Stomach (tissue), 9 donors: ENCODE data around the gene SPARC. TPM values are rescaled to one million over a fixed set of nuclear protein-coding genes. Genes with fewer than 3 reads are reported as not detected.
A peak's percentile ranks its signal among the peaks of the same experiment; 100 is the strongest.

ENCODE experiments used
- DNase-seq, 2 donors: peaks; one replicate each; pipeline versions ENCODE4 v3.0.0 to v3.0.0-alpha.2; 2013 to 2019
- H3K27ac ChIP-seq, 5 donors: fragments of 200-600 bp in 4 of 5; sonication (generic) in 4 of 5; one replicate each; pipeline ENCODE4 v1.5.1; 2013 to 2019; ENCODE audit warnings: mild to moderate bottlenecking in 1 of 5, moderate library complexity in 1 of 5
- H3K27me3 ChIP-seq, 3 donors: fragments of 200-600 bp; sonication (generic); one replicate each; pipeline ENCODE4 v1.5.1; 2017 to 2019; ENCODE audit warnings: mixed run types in 1 of 3
- H3K36me3 ChIP-seq, 4 donors: fragments of 200-600 bp; sonication (generic); 1 replicate in 3 of 4; 2 replicates in 1 of 4; pipeline ENCODE4 v1.5.1; 2016 to 2019
- H3K4me1 ChIP-seq, 4 donors: fragments of 200-600 bp; sonication (generic); one replicate each; pipeline ENCODE4 v1.5.1; 2016 to 2019
- H3K4me3 ChIP-seq, 4 donors: fragments of 200-600 bp; sonication (generic) in 3 of 4; one replicate each; pipeline ENCODE4 v1.5.1; 2016 to 2019; ENCODE audit warnings: mild to moderate bottlenecking in 1 of 4
- H3K9me3 ChIP-seq, 4 donors: fragments of 200-600 bp; sonication (generic); one replicate each; pipeline ENCODE4 v1.5.1; 2016 to 2019
- CTCF ChIP-seq, 7 experiments: fragments of 450-650 bp in 4 of 7; fragments of 200-600 bp in 3 of 7; sonication (generic) in 3 of 7; IDR thresholded peaks; one replicate each; pipeline ENCODE4 v1.5.1; 2016 to 2019; ENCODE audit warnings: antibody characterized with exemption in 7 of 7, control low read depth in 2 of 7, mild to moderate bottlenecking in 1 of 7
- EP300 ChIP-seq: sonication (generic); formaldehyde crosslinking; IDR thresholded peaks from one replicate; pipeline ENCODE4 v1.6.1; 2017; ENCODE audit warnings: antibody characterized with exemption
- POLR2A ChIP-seq, 4 donors: fragments of 450-650 bp; IDR thresholded peaks; one replicate each; pipeline ENCODE4 v1.6.1; 2016; ENCODE audit warnings: antibody characterized with exemption in 4 of 4, control low read depth in 2 of 4, mild to moderate bottlenecking in 1 of 4, moderate library complexity in 1 of 4
- POLR2AphosphoS5 ChIP-seq, 3 donors: sonication (generic); formaldehyde crosslinking; IDR thresholded peaks; one replicate each; pipeline ENCODE4 v1.6.1; 2016; ENCODE audit warnings: antibody characterized with exemption in 3 of 3
- WGBS, 5 donors: extraction: QIAGEN DNeasy Blood & Tissue Kit in 3 of 5; methylation state at CpG; one replicate each; pipeline versions ENCODE4 v1.1.5 to v1.1.7; 2013 to 2018; 5-methylcytosine and 5-hydroxymethylcytosine counted together
- intact Hi-C: fragments of 100-400 bp; cut with DNase I; formaldehyde crosslinking; loops from one replicate; pipeline ENCODE4 v1.15.1; 2023; ENCODE audit warnings: low total_unique reads
- polyA plus RNA-seq, 3 donors: library from polyadenylated mRNA; stranded (reverse); fragments of 200-250 nt; gene quantifications; one replicate each; pipeline ENCODE4 v1.2.3, GENCODE V29; 2013
- total RNA-seq, 5 donors: library from RNA; depleted of rRNA; stranded (reverse); fragments of >200 nt; gene quantifications; one replicate each; pipeline versions ENCODE4 v1.1.0 to v1.2.3, GENCODE V29; 2014 to 2016
- donor health status: healthy with polysubstance abuse.
- donor health status: Bipolar disorder and iron deficiency.
- donor health status: healthy.

SPARC gene
- total and polyA plus RNA-seq, 8 donors = 36.2 to 1,348 (median 94.7) TPM

DNA sequence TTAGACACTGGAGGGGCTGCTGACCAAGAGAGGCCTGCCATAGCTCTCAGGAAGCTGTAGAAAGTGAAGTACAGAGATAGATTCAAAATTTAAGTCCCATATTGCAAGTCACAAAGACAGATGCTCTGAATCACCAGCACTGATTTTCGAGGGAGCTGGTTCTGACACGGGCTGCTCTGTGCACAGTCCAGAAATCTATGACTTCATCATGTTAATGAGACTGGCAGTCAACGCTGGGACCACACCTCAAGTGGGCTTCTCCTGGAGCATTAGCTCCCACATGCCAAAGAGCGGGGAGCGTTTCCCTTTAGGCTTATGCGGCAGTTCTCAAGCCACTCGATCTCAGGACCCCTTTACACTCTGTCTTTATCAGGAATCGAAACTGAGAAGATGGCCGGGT, 61.4 kb downstream of the SPARC start:
- 86 to 89% (median 87%) methylated on average over 4 to 9 of the region's 9 CpGs for WGBS, 5 donors
- intact Hi-C loops = no loop called here
- TF ChIP-seq CTCF (IDR thresholded peaks at IDR 0.05) (no peak), POLR2AphosphoS5 (IDR thresholded peaks at IDR 0.05) (no peak), EP300 (no peak), POLR2A (IDR thresholded peaks at IDR 0.05) (no peak)

DNA sequence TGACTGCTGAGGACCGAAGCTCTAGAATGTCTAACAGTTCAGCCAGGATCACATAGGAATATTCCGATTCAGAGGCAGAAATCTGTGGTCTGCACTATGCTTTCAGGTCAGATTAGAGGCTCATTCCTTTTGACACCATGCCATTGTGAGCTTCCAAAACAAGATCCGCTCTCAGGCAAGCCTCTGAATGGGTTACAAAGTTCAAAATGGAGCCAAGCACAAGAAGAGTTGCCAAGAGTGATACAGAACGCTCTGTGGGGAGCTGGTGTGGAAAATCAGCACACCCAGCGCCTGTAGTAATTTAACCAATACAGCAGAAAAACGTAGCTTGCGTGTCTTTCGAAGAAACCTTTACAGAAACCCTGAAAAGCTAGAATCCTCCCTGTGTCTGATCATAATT, 62.2 kb downstream of the SPARC start:
- H3K4me3 ChIP-seq = no peak overlapping the region
- no peak overlapping the region for H3K27ac ChIP-seq
- H3K27me3 ChIP-seq = peaks cover 0 to 42% (median 5%) of the 10 kb centered on the region in 3 donors
- intact Hi-C loops = no loop called here
- 59 to 70% (median 67%) methylated on average over 8 of the region's 8 CpGs for WGBS, 5 donors
- peak in 1 of 2 donors; percentile 18 for DNase-seq
- H3K36me3 ChIP-seq = no peaks in the 10 kb centered on the region
- H3K4me1 ChIP-seq = no peaks in the 10 kb centered on the region
- no peaks in the 10 kb centered on the region for H3K9me3 ChIP-seq
- TF ChIP-seq POLR2AphosphoS5 (IDR thresholded peaks at IDR 0.05) (no peak), CTCF (IDR thresholded peaks at IDR 0.05) (no peak), POLR2A (IDR thresholded peaks at IDR 0.05) (no peak), EP300 (no peak)

More for the DNA sequence above, 61.4 kb downstream of the SPARC start:
- no peak overlapping the region for H3K27ac ChIP-seq
- DNase-seq = no peak
- H3K4me1 ChIP-seq = no peaks in the 10 kb centered on the region
- peaks cover 0 to 35% (median 5%) of the 10 kb centered on the region in 3 donors for H3K27me3 ChIP-seq
- H3K36me3 ChIP-seq = no peaks in the 10 kb centered on the region
- H3K4me3 ChIP-seq = no peak overlapping the region
- no peaks in the 10 kb centered on the region for H3K9me3 ChIP-seq

GRCh38 chr5:151622367-151623088, 64.2 kb downstream of the SPARC start:
- WGBS, 5 donors = 52 to 67% (median 58%) methylated on average over 11 to 12 of the region's 12 CpGs
- no peaks in the 10 kb centered on the region for H3K4me1 ChIP-seq
- H3K4me3 ChIP-seq = no peak overlapping the region
- no peaks in the 10 kb centered on the region for H3K9me3 ChIP-seq
- peak in 1 of 2 donors; percentile 16 for DNase-seq
- intact Hi-C loops = no loop called here
- TF ChIP-seq POLR2AphosphoS5 (IDR thresholded peaks at IDR 0.05) (no peak), POLR2A (IDR thresholded peaks at IDR 0.05) (no peak), EP300 (no peak), CTCF (IDR thresholded peaks at IDR 0.05) (no peak)
- H3K36me3 ChIP-seq = no peaks in the 10 kb centered on the region
- H3K27ac ChIP-seq = no peak overlapping the region
- H3K27me3 ChIP-seq = peaks cover 0 to 35% (median 5%) of the 10 kb centered on the region in 3 donors

DNA sequence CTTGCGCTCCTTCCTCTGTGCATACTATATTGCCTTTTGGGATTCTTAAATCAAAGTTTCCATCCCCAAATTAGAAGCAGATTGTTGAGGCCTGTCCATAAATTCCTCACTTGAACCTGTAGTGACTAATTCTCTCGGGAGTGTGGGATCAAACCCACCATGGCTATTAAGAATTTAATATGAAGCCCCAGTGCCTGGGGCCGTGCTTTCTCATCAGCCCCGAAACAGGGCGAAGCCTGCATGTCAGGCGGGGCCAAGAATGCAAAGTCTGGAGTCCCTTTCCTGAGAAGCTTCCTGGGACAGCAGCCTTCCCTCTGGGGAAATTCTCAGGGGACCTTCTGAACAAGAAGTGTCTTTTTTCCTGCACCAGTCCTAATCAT, 66.3 kb downstream of the SPARC start:
- DNase-seq = no peak

More for the DNA sequence above, 66.3 kb downstream of the SPARC start:
- WGBS, 5 donors = 76 to 86% (median 78%) methylated on average over 4 to 6 of the region's 6 CpGs
- Histone ChIP-seq H3K27ac (no peak overlapping the region), H3K27me3 (peaks cover 0 to 40% (median 5%) of the 10 kb centered on the region in 3 donors), H3K4me3 (no peak overlapping the region), H3K36me3 (no peaks in the 10 kb centered on the region), H3K4me1 (no peaks in the 10 kb centered on the region), H3K9me3 (no peaks in the 10 kb centered on the region)
- TF ChIP-seq EP300 = no peak
- TF ChIP-seq CTCF (IDR thresholded peaks at IDR 0.05) = no peak
- TF ChIP-seq POLR2A (IDR thresholded peaks at IDR 0.05) = no peak
- no peak for TF ChIP-seq POLR2AphosphoS5 (IDR thresholded peaks at IDR 0.05)
- intact Hi-C loops = no loop called here
